ENCODE measurements around the gene SIAH3.

DNA sequence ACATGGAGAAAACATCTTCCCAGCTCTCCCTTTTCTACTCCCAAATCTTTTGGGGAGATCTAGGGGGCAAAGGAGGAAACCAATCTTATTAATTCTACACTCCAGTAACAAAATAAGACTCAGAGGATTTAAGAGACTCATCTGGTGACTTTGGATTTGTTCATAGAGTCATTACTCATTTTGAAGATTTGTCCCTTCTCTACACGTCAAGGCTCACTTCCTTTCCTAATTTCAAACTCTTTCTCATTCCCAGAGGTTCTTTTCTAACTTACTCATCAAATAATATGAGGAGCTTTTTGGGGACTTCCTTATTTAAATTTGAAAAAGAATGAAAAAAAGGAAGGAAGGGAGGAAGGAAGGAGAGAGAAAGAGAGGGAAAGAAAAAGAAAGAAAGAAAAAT is 14.4 kb downstream of the SIAH3 start:
- TF ChIP-seq, protein P1, sequence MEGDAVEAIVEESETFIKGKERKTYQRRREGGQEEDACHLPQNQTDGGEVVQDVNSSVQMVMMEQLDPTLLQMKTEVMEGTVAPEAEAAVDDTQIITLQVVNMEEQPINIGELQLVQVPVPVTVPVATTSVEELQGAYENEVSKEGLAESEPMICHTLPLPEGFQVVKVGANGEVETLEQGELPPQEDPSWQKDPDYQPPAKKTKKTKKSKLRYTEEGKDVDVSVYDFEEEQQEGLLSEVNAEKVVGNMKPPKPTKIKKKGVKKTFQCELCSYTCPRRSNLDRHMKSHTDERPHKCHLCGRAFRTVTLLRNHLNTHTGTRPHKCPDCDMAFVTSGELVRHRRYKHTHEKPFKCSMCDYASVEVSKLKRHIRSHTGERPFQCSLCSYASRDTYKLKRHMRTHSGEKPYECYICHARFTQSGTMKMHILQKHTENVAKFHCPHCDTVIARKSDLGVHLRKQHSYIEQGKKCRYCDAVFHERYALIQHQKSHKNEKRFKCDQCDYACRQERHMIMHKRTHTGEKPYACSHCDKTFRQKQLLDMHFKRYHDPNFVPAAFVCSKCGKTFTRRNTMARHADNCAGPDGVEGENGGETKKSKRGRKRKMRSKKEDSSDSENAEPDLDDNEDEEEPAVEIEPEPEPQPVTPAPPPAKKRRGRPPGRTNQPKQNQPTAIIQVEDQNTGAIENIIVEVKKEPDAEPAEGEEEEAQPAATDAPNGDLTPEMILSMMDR (IDR thresholded peaks at IDR 0.05): no peak
- TF ChIP-seq POLR2A (IDR thresholded peaks at IDR 0.05): no peak
